Measurements from ENCODE around the gene MAP3K12. TPM values are rescaled to one million over a fixed set of nuclear protein-coding genes. Genes with fewer than 3 reads are reported as not detected.
"Not testable (repeated sequence)": the region's sequence is repeated elsewhere in the genome, so short reads cannot be mapped to it uniquely, and the experiment has no call there.

The MAP3K12 gene
- 13.5 and 15.3 TPM in 2 replicates for total RNA-seq

- H3K4me3 Mint-ChIP-seq, result peak within 1 kb of the TSS; percentile 93
- H3K36me3 Mint-ChIP-seq (ENCODE audit: low read depth), result peaks cover 2% of the 10 kb centered on the region
- H3K27me3 Mint-ChIP-seq, result no peaks in the 10 kb centered on the region
- H3K9me3 Mint-ChIP-seq, result no peaks in the 10 kb centered on the region
- intact Hi-C loops (cut with micrococcal nuclease), result loop anchor here (2.0 kb wide), 3 partner anchors 47 to 227 kb away; partner anchors contain the start of genes CALCOCO1 and PCBP2
- DNase-seq, result peak; percentile 92
- peak within 1 kb of the TSS; percentile 97 for H3K27ac Mint-ChIP-seq
- peaks cover 37% of the 10 kb centered on the region for H3K4me1 Mint-ChIP-seq
These were observed at the start of gene MAP3K12 for GRCh38 chr12:53499266-53500141. Gene MAP3K12, minus strand, starts transcription at chr12:53499458. Its CDS starts 12,067 bp downstream, at chr12:53487391.

GRCh38 chr12:53548354-53548753 is 49.1 kb upstream of the MAP3K12 start:
- peaks cover 15% of the 10 kb centered on the region for H3K4me1 Mint-ChIP-seq
- intact Hi-C loops (cut with micrococcal nuclease); H3K27me3 Mint-ChIP-seq; H3K27ac Mint-ChIP-seq; H3K9me3 Mint-ChIP-seq; DNase-seq; H3K4me3 Mint-ChIP-seq: not testable (repeated sequence)
- peaks cover 19% of the 10 kb centered on the region for H3K36me3 Mint-ChIP-seq (ENCODE audit: low read depth)

- DNase-seq, result peak; percentile 85
- peaks cover 24% of the 10 kb centered on the region for H3K36me3 Mint-ChIP-seq (ENCODE audit: low read depth)
- H3K4me3 Mint-ChIP-seq, result no peak overlapping the region
- intact Hi-C loops (cut with micrococcal nuclease), result loop anchor here (1.0 to 5.0 kb wide), 3 partner anchors 83 to 204 kb away; partner anchors contain the start of genes ATF7 and ATP5MC2
- H3K9me3 Mint-ChIP-seq, result no peaks in the 10 kb centered on the region
- H3K4me1 Mint-ChIP-seq, result peaks cover 9% of the 10 kb centered on the region
- H3K27ac Mint-ChIP-seq, result peak overlapping the region; percentile 72
- no peaks in the 10 kb centered on the region for H3K27me3 Mint-ChIP-seq
These were observed 44.3 kb upstream of the MAP3K12 start for GRCh38 chr12:53543539-53543938.

- H3K27me3 Mint-ChIP-seq, result no peaks in the 10 kb centered on the region
- H3K27ac Mint-ChIP-seq, result no peak overlapping the region
- no peak for DNase-seq
- no peaks in the 10 kb centered on the region for H3K9me3 Mint-ChIP-seq
- H3K4me1 Mint-ChIP-seq, result peaks cover 9% of the 10 kb centered on the region
- no peak overlapping the region for H3K4me3 Mint-ChIP-seq
- peaks cover 37% of the 10 kb centered on the region for H3K36me3 Mint-ChIP-seq (ENCODE audit: low read depth)
- intact Hi-C loops (cut with micrococcal nuclease), result no loop called here
These were observed 40.3 kb upstream of the MAP3K12 start for GRCh38 chr12:53539526-53539925.

- no peaks in the 10 kb centered on the region for H3K27me3 Mint-ChIP-seq
- no peak for DNase-seq
- H3K4me1 Mint-ChIP-seq, result peaks cover under 1% of the 10 kb centered on the region
- peaks cover 40% of the 10 kb centered on the region for H3K36me3 Mint-ChIP-seq (ENCODE audit: low read depth)
- no peak overlapping the region for H3K4me3 Mint-ChIP-seq
- intact Hi-C loops (cut with micrococcal nuclease), result no loop called here
- H3K27ac Mint-ChIP-seq, result no peak overlapping the region
- H3K9me3 Mint-ChIP-seq, result no peaks in the 10 kb centered on the region
These were observed 39.0 kb upstream of the MAP3K12 start for GRCh38 chr12:53538209-53538689.

GRCh38 chr12:53536962-53537361 is 37.7 kb upstream of the MAP3K12 start:
- H3K9me3 Mint-ChIP-seq, result no peaks in the 10 kb centered on the region
- H3K4me3 Mint-ChIP-seq, result no peak overlapping the region
- peaks cover 46% of the 10 kb centered on the region for H3K36me3 Mint-ChIP-seq (ENCODE audit: low read depth)
- no peaks in the 10 kb centered on the region for H3K27me3 Mint-ChIP-seq
- intact Hi-C loops (cut with micrococcal nuclease), result no loop called here
- no peaks in the 10 kb centered on the region for H3K4me1 Mint-ChIP-seq
- no peak overlapping the region for H3K27ac Mint-ChIP-seq
- no peak for DNase-seq

GRCh38 chr12:53533471-53533870 is 34.2 kb upstream of the MAP3K12 start:
- intact Hi-C loops (cut with micrococcal nuclease), result no loop called here
- Mint-ChIP-seq H3K4me1 (no peaks in the 10 kb centered on the region), H3K27ac (no peak overlapping the region), H3K27me3 (no peaks in the 10 kb centered on the region), H3K9me3 (no peaks in the 10 kb centered on the region), H3K36me3 (ENCODE audit: low read depth) (peaks cover 44% of the 10 kb centered on the region), H3K4me3 (no peak overlapping the region)
- no peak for DNase-seq

GRCh38 chr12:53532524-53533445 is 33.5 kb upstream of the MAP3K12 start:
- no peaks in the 10 kb centered on the region for H3K9me3 Mint-ChIP-seq
- H3K36me3 Mint-ChIP-seq (ENCODE audit: low read depth), result peaks cover 44% of the 10 kb centered on the region
- H3K4me1 Mint-ChIP-seq, result no peaks in the 10 kb centered on the region
- no peak overlapping the region for H3K27ac Mint-ChIP-seq
- no peaks in the 10 kb centered on the region for H3K27me3 Mint-ChIP-seq
- intact Hi-C loops (cut with micrococcal nuclease), result no loop called here
- H3K4me3 Mint-ChIP-seq, result no peak overlapping the region
- DNase-seq, result no peak

- Mint-ChIP-seq H3K27ac (no peak overlapping the region), H3K4me1 (no peaks in the 10 kb centered on the region), H3K36me3 (ENCODE audit: low read depth) (peaks cover 40% of the 10 kb centered on the region), H3K27me3 (no peaks in the 10 kb centered on the region), H3K9me3 (no peaks in the 10 kb centered on the region), H3K4me3 (no peak overlapping the region)
- DNase-seq, result no peak
- intact Hi-C loops (cut with micrococcal nuclease), result no loop called here
These were observed 32.8 kb upstream of the MAP3K12 start for GRCh38 chr12:53532021-53532420.

- no peak overlapping the region for H3K27ac Mint-ChIP-seq
- no peak for DNase-seq
- H3K36me3 Mint-ChIP-seq (ENCODE audit: low read depth), result peaks cover 37% of the 10 kb centered on the region
- no peaks in the 10 kb centered on the region for H3K9me3 Mint-ChIP-seq
- H3K4me1 Mint-ChIP-seq, result no peaks in the 10 kb centered on the region
- intact Hi-C loops (cut with micrococcal nuclease), result no loop called here
- no peaks in the 10 kb centered on the region for H3K27me3 Mint-ChIP-seq
- H3K4me3 Mint-ChIP-seq, result no peak overlapping the region
These were observed 31.7 kb upstream of the MAP3K12 start for GRCh38 chr12:53530920-53531319.

GRCh38 chr12:53530061-53530460 is 30.8 kb upstream of the MAP3K12 start:
- no peak overlapping the region for H3K4me3 Mint-ChIP-seq
- H3K36me3 Mint-ChIP-seq (ENCODE audit: low read depth), result peaks cover 33% of the 10 kb centered on the region
- intact Hi-C loops (cut with micrococcal nuclease), result no loop called here
- no peaks in the 10 kb centered on the region for H3K4me1 Mint-ChIP-seq
- DNase-seq, result no peak
- no peaks in the 10 kb centered on the region for H3K27me3 Mint-ChIP-seq
- no peaks in the 10 kb centered on the region for H3K9me3 Mint-ChIP-seq
- no peak overlapping the region for H3K27ac Mint-ChIP-seq

- Mint-ChIP-seq H3K27me3 (no peaks in the 10 kb centered on the region), H3K9me3 (no peaks in the 10 kb centered on the region), H3K27ac (no peak overlapping the region), H3K36me3 (ENCODE audit: low read depth) (peaks cover 29% of the 10 kb centered on the region), H3K4me1 (no peaks in the 10 kb centered on the region), H3K4me3 (no peak overlapping the region)
- intact Hi-C loops (cut with micrococcal nuclease), result no loop called here
- DNase-seq, result no peak
These were observed 25.2 kb upstream of the MAP3K12 start for GRCh38 chr12:53524476-53524875.

GRCh38 chr12:53523131-53523530 is 23.9 kb upstream of the MAP3K12 start:
- H3K27ac Mint-ChIP-seq, result no peak overlapping the region
- no peaks in the 10 kb centered on the region for H3K4me1 Mint-ChIP-seq
- intact Hi-C loops (cut with micrococcal nuclease), result no loop called here
- no peak overlapping the region for H3K4me3 Mint-ChIP-seq
- no peak for DNase-seq
- no peaks in the 10 kb centered on the region for H3K9me3 Mint-ChIP-seq
- peaks cover 33% of the 10 kb centered on the region for H3K36me3 Mint-ChIP-seq (ENCODE audit: low read depth)
- H3K27me3 Mint-ChIP-seq, result no peaks in the 10 kb centered on the region

- H3K27ac Mint-ChIP-seq, result no peak overlapping the region
- peaks cover 39% of the 10 kb centered on the region for H3K36me3 Mint-ChIP-seq (ENCODE audit: low read depth)
- no peak overlapping the region for H3K4me3 Mint-ChIP-seq
- H3K27me3 Mint-ChIP-seq, result no peaks in the 10 kb centered on the region
- no peaks in the 10 kb centered on the region for H3K4me1 Mint-ChIP-seq
- intact Hi-C loops (cut with micrococcal nuclease), result no loop called here
- DNase-seq, result no peak
- no peaks in the 10 kb centered on the region for H3K9me3 Mint-ChIP-seq
These were observed 19.1 kb upstream of the MAP3K12 start for GRCh38 chr12:53518381-53518780.
